ENCODE measurements around the gene JPH2. TPM values are rescaled to one million over a fixed set of nuclear protein-coding genes. Genes with fewer than 3 reads are reported as not detected.

The JPH2 gene
- total RNA-seq, 2 experiments from 2014 or later = not detected

GRCh38 chr20:44115762-44116644 lies 71.0 kb downstream of the JPH2 start:
- H3K36me3 Mint-ChIP-seq = no peaks in the 10 kb centered on the region
- peaks cover 31% of the 10 kb centered on the region for H3K27me3 Mint-ChIP-seq
- H3K9me3 Mint-ChIP-seq = no peaks in the 10 kb centered on the region
- H3K4me1 Mint-ChIP-seq (ENCODE audit: low read depth) = peaks cover 4% of the 10 kb centered on the region
- CTCF ChIA-PET = interaction anchor here (0.6 to 5.6 kb wide), 26 partner anchors 8 to 455 kb away, joined by 3 to 174 read pairs (median 4); partner anchors contain the start of genes FITM2 and JPH2
- no peak overlapping the region for H3K27ac Mint-ChIP-seq
- intact Hi-C loops (cut with micrococcal nuclease) = loop anchor here (1.0 to 2.0 kb wide), 2 partner anchors 74 to 195 kb away; partner anchors contain the start of gene FITM2
- POLR2A ChIA-PET = no interaction called here
- no peak for DNase-seq
- no peak overlapping the region for H3K4me3 Mint-ChIP-seq

- intact Hi-C loops (cut with micrococcal nuclease) = no loop called here
- ChIA-PET POLR2A (no interaction called here), CTCF (interaction anchor here (1.2 to 5.6 kb wide), 3 partner anchors 8 to 73 kb away, joined by 3 to 174 read pairs (median 4); partner anchors contain the start of gene JPH2)
- Mint-ChIP-seq H3K4me1 (ENCODE audit: low read depth) (peaks cover 4% of the 10 kb centered on the region), H3K27me3 (peaks cover 29% of the 10 kb centered on the region), H3K4me3 (no peak overlapping the region), H3K27ac (no peak overlapping the region), H3K36me3 (no peaks in the 10 kb centered on the region), H3K9me3 (no peaks in the 10 kb centered on the region)
- DNase-seq = no peak
Measured at GRCh38 chr20:44115181-44115580, 71.8 kb downstream of the JPH2 start.

- CTCF ChIA-PET = interaction anchor here (0.7 to 5.6 kb wide), 4 partner anchors 14 to 271 kb away, joined by 3 to 174 read pairs (median 3); partner anchors contain the start of gene JPH2
- POLR2A ChIA-PET = no interaction called here
- Mint-ChIP-seq H3K36me3 (no peaks in the 10 kb centered on the region), H3K9me3 (no peaks in the 10 kb centered on the region), H3K27me3 (peaks cover 43% of the 10 kb centered on the region), H3K4me3 (no peak overlapping the region), H3K4me1 (ENCODE audit: low read depth) (peaks cover 4% of the 10 kb centered on the region), H3K27ac (no peak overlapping the region)
- intact Hi-C loops (cut with micrococcal nuclease) = no loop called here
- no peak for DNase-seq
Measured at GRCh38 chr20:44113618-44114376, 73.2 kb downstream of the JPH2 start.

- H3K27ac Mint-ChIP-seq = no peak overlapping the region
- no peak overlapping the region for H3K4me3 Mint-ChIP-seq
- DNase-seq = no peak
- peaks cover 43% of the 10 kb centered on the region for H3K27me3 Mint-ChIP-seq
- peaks cover 2% of the 10 kb centered on the region for H3K36me3 Mint-ChIP-seq
- CTCF ChIA-PET = interaction anchor here (5.6 kb wide), 1 partner anchor 75 kb away, joined by 174 read pairs; the partner anchor contains the start of gene JPH2
- intact Hi-C loops (cut with micrococcal nuclease) = no loop called here
- POLR2A ChIA-PET = no interaction called here
- H3K9me3 Mint-ChIP-seq = peaks cover 3% of the 10 kb centered on the region
- peaks cover 4% of the 10 kb centered on the region for H3K4me1 Mint-ChIP-seq (ENCODE audit: low read depth)
Measured at GRCh38 chr20:44112889-44113617, 73.9 kb downstream of the JPH2 start.

GRCh38 chr20:44112456-44112855 lies 74.5 kb downstream of the JPH2 start:
- ChIA-PET CTCF (no interaction called here), POLR2A (no interaction called here)
- intact Hi-C loops (cut with micrococcal nuclease) = no loop called here
- Mint-ChIP-seq H3K27ac (no peak overlapping the region), H3K36me3 (peaks cover 3% of the 10 kb centered on the region), H3K9me3 (peaks cover 9% of the 10 kb centered on the region), H3K27me3 (peaks cover 42% of the 10 kb centered on the region), H3K4me1 (ENCODE audit: low read depth) (peaks cover 4% of the 10 kb centered on the region), H3K4me3 (no peak overlapping the region)
- DNase-seq = no peak

GRCh38 chr20:44111712-44112335 lies 75.2 kb downstream of the JPH2 start:
- POLR2A ChIA-PET = no interaction called here
- H3K9me3 Mint-ChIP-seq = peaks cover 15% of the 10 kb centered on the region
- H3K4me3 Mint-ChIP-seq = no peak overlapping the region
- no peak overlapping the region for H3K27ac Mint-ChIP-seq
- peaks cover 4% of the 10 kb centered on the region for H3K4me1 Mint-ChIP-seq (ENCODE audit: low read depth)
- DNase-seq = no peak
- peaks cover 7% of the 10 kb centered on the region for H3K36me3 Mint-ChIP-seq
- peaks cover 45% of the 10 kb centered on the region for H3K27me3 Mint-ChIP-seq
- intact Hi-C loops (cut with micrococcal nuclease) = no loop called here
- CTCF ChIA-PET = interaction anchor here (0.7 kb wide), 1 partner anchor 199 kb away, joined by 3 read pairs; the partner anchor contains the start of gene FITM2

- intact Hi-C loops (cut with micrococcal nuclease) = no loop called here
- peaks cover 15% of the 10 kb centered on the region for H3K9me3 Mint-ChIP-seq
- DNase-seq = no peak
- no peaks in the 10 kb centered on the region for H3K4me1 Mint-ChIP-seq (ENCODE audit: low read depth)
- no peak overlapping the region for H3K27ac Mint-ChIP-seq
- H3K36me3 Mint-ChIP-seq = peaks cover 7% of the 10 kb centered on the region
- ChIA-PET CTCF (interaction anchor here (0.7 to 1.8 kb wide), 2 partner anchors 10 to 200 kb away, joined by 3 to 4 read pairs; partner anchors contain the start of gene FITM2), POLR2A (no interaction called here)
- H3K4me3 Mint-ChIP-seq = no peak overlapping the region
- H3K27me3 Mint-ChIP-seq = peaks cover 42% of the 10 kb centered on the region
Measured at GRCh38 chr20:44110816-44111568, 76.0 kb downstream of the JPH2 start.

- DNase-seq = no peak
- Mint-ChIP-seq H3K4me1 (ENCODE audit: low read depth) (no peaks in the 10 kb centered on the region), H3K36me3 (peaks cover 7% of the 10 kb centered on the region), H3K27me3 (peaks cover 43% of the 10 kb centered on the region), H3K4me3 (no peak overlapping the region), H3K9me3 (peaks cover 15% of the 10 kb centered on the region), H3K27ac (no peak overlapping the region)
- CTCF ChIA-PET = interaction anchor here (1.1 to 1.8 kb wide), 2 partner anchors 11 to 572 kb away, joined by 3 to 4 read pairs; no protein-coding TSS in a partner anchor
- intact Hi-C loops (cut with micrococcal nuclease) = no loop called here
- POLR2A ChIA-PET = no interaction called here
Measured at GRCh38 chr20:44109951-44110361, 77.0 kb downstream of the JPH2 start.

GRCh38 chr20:44106615-44107014 lies 80.4 kb downstream of the JPH2 start:
- ChIA-PET CTCF (no interaction called here), POLR2A (no interaction called here)
- Mint-ChIP-seq H3K27ac (no peak overlapping the region), H3K36me3 (peaks cover 7% of the 10 kb centered on the region), H3K27me3 (peaks cover 47% of the 10 kb centered on the region), H3K9me3 (peaks cover 19% of the 10 kb centered on the region), H3K4me1 (ENCODE audit: low read depth) (no peaks in the 10 kb centered on the region), H3K4me3 (no peak overlapping the region)
- no peak for DNase-seq
- intact Hi-C loops (cut with micrococcal nuclease) = no loop called here

- Mint-ChIP-seq H3K9me3 (peaks cover 19% of the 10 kb centered on the region), H3K27me3 (peaks cover 57% of the 10 kb centered on the region), H3K27ac (no peak overlapping the region), H3K4me3 (no peak overlapping the region), H3K4me1 (ENCODE audit: low read depth) (no peaks in the 10 kb centered on the region), H3K36me3 (peaks cover 7% of the 10 kb centered on the region)
- ChIA-PET POLR2A (no interaction called here), CTCF (no interaction called here)
- intact Hi-C loops (cut with micrococcal nuclease) = no loop called here
- no peak for DNase-seq
Measured at GRCh38 chr20:44104798-44105517, 82.0 kb downstream of the JPH2 start.
